Tibial nerve (tissue), 4 donors: ENCODE data around the gene DHDH. TPM values are rescaled to one million over a fixed set of nuclear protein-coding genes. Genes with fewer than 3 reads are reported as not detected.

Source experiments
- DNase-seq, 2 donors: peaks; one replicate each; pipeline ENCODE4 v3.0.0-alpha.2; 2019; ENCODE audit warnings: low spot score in 2 of 2
- H3K27ac ChIP-seq, 4 donors: fragments of 200-600 bp; sonication (generic) in 3 of 4; one replicate each; pipeline ENCODE4 v1.5.1; 2017 to 2019; ENCODE audit warnings: mild to moderate bottlenecking in 1 of 4
- H3K27me3 ChIP-seq, 2 donors: fragments of 200-600 bp; sonication (generic) in 1 of 2; one replicate each; pipeline versions ENCODE4 v1.5.1 to v1.6.0; 2017 to 2019
- H3K36me3 ChIP-seq, 3 donors: fragments of 200-600 bp; sonication (generic); one replicate each; pipeline ENCODE4 v1.5.1; 2018 to 2019
- H3K4me1 ChIP-seq, 4 donors: fragments of 200-600 bp; sonication (generic) in 3 of 4; one replicate each; pipeline ENCODE4 v1.5.1; 2017 to 2019
- H3K4me3 ChIP-seq, 4 donors: fragments of 200-600 bp; sonication (generic) in 3 of 4; one replicate each; pipeline ENCODE4 v1.5.1; 2017 to 2019; ENCODE audit warnings: mild to moderate bottlenecking in 1 of 4, moderate library complexity in 1 of 4
- H3K9me3 ChIP-seq, 4 donors: fragments of 200-600 bp; sonication (generic) in 3 of 4; one replicate each; pipeline ENCODE4 v1.5.1; 2017 to 2019
- EP300 ChIP-seq, 2 donors: sonication (generic); formaldehyde crosslinking; IDR thresholded peaks; one replicate each; pipeline ENCODE4 v1.6.1; 2017; ENCODE audit warnings: antibody characterized with exemption in 2 of 2, mild to moderate bottlenecking in 1 of 2
- POLR2A ChIP-seq, 2 donors: fragments of 450-650 bp; IDR thresholded peaks; one replicate each; pipeline ENCODE4 v1.6.1; 2017; ENCODE audit warnings: antibody characterized with exemption in 2 of 2, mild to moderate bottlenecking in 2 of 2, moderate library complexity in 2 of 2
- WGBS, 2 donors: methylation state at CpG; one replicate each; pipeline ENCODE4 v1.1.5; 2018; 5-methylcytosine and 5-hydroxymethylcytosine counted together
- total RNA-seq, 4 donors: library from RNA; depleted of rRNA; stranded (reverse); fragments of >200 nt; gene quantifications; one replicate each; pipeline ENCODE4 v1.1.0, GENCODE V29; 2016
- TF ChIP-seq, protein P1 (sequence below), 5 experiments: fragments of 200-600 bp in 3 of 5; fragments of 450-650 bp in 2 of 5; sonication (generic) in 3 of 5; IDR thresholded peaks; one replicate each; pipeline ENCODE4 v1.5.1; 2016 to 2019; ENCODE audit warnings: antibody characterized with exemption in 5 of 5, mild to moderate bottlenecking in 3 of 5, moderate library complexity in 2 of 5

DHDH gene
- total RNA-seq, 4 donors from 2014 or later, result 1.2 TPM; not detected in 3

DNA sequence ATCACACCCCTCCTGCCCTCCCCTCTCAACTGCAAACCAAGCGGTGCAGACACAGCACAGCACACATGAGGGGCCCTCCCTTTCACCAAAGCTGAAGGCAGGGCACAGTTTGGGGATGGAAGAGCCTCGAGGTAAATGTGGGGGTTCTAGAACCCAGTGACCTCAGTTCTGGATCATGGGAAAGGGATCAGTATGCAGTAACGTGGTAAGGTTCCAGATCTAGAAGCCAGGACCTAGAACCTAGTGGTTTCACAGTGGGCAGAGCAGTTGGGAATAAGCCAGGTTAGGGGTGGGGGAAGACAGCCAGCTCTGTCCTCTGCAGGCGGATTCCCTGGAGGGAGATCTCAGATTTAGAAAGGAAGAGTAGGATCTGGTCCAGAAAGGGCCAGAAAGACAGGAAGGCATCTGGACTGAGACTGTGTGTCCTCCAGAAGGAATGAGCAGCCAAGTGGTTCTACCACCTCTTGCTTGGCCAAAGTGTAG is 34.7 kb downstream of the DHDH start:
- WGBS, 2 donors, result 50 to 65% methylated on average over 4 of the region's 4 CpGs
- peaks cover 0 to 63% (median 2%) of the 10 kb centered on the region in 3 donors for H3K36me3 ChIP-seq
- DNase-seq, result no peak
- H3K4me3 ChIP-seq, result no peak overlapping the region
- TF ChIP-seq POLR2A (IDR thresholded peaks at IDR 0.05), result no peak
- TF ChIP-seq EP300 (IDR thresholded peaks at IDR 0.05), result no peak
- TF ChIP-seq, protein P1, sequence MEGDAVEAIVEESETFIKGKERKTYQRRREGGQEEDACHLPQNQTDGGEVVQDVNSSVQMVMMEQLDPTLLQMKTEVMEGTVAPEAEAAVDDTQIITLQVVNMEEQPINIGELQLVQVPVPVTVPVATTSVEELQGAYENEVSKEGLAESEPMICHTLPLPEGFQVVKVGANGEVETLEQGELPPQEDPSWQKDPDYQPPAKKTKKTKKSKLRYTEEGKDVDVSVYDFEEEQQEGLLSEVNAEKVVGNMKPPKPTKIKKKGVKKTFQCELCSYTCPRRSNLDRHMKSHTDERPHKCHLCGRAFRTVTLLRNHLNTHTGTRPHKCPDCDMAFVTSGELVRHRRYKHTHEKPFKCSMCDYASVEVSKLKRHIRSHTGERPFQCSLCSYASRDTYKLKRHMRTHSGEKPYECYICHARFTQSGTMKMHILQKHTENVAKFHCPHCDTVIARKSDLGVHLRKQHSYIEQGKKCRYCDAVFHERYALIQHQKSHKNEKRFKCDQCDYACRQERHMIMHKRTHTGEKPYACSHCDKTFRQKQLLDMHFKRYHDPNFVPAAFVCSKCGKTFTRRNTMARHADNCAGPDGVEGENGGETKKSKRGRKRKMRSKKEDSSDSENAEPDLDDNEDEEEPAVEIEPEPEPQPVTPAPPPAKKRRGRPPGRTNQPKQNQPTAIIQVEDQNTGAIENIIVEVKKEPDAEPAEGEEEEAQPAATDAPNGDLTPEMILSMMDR (IDR thresholded peaks at IDR 0.05), result no peak
- H3K4me1 ChIP-seq, result peaks cover 0 to 59% (median 33%) of the 10 kb centered on the region in 4 donors
- H3K9me3 ChIP-seq, result no peaks in the 10 kb centered on the region
- H3K27me3 ChIP-seq, result no peaks in the 10 kb centered on the region
- peak overlapping the region; percentile 2 to 97 (median 62) for H3K27ac ChIP-seq

DNA sequence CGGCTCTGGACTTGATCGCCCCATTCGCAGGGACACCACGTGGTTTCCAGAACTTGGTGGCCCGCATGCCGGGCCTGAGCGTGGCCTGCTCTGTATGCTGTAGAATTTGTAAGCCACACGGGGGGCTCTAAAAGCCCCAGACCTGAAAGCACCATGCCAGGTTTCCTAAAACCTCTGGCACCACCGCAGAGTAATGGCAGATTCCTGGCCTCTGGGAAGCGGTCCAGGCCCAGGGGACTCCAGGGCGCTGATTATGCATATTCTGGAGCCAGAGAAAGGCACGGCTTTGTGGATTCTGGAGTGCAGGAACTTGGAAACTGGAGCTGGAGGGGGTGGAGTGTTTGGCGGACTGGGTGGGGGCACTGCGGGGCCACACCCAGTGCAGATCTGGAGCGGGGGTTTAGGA is 35.3 kb downstream of the DHDH start:
- Histone ChIP-seq H3K27ac (peak overlapping the region in 1 of 4 donors; percentile 97), H3K9me3 (no peaks in the 10 kb centered on the region), H3K27me3 (no peaks in the 10 kb centered on the region), H3K36me3 (peaks cover 0 to 69% (median 2%) of the 10 kb centered on the region in 3 donors), H3K4me3 (no peak overlapping the region), H3K4me1 (peaks cover 0 to 53% (median 28%) of the 10 kb centered on the region in 4 donors)
- TF ChIP-seq EP300 (IDR thresholded peaks at IDR 0.05) (no peak), POLR2A (IDR thresholded peaks at IDR 0.05) (no peak)
- TF ChIP-seq, protein P1 (IDR thresholded peaks at IDR 0.05), result no peak
- no peak for DNase-seq
- 66 to 81% methylated on average over 8 to 13 of the region's 15 CpGs for WGBS, 2 donors

DNA sequence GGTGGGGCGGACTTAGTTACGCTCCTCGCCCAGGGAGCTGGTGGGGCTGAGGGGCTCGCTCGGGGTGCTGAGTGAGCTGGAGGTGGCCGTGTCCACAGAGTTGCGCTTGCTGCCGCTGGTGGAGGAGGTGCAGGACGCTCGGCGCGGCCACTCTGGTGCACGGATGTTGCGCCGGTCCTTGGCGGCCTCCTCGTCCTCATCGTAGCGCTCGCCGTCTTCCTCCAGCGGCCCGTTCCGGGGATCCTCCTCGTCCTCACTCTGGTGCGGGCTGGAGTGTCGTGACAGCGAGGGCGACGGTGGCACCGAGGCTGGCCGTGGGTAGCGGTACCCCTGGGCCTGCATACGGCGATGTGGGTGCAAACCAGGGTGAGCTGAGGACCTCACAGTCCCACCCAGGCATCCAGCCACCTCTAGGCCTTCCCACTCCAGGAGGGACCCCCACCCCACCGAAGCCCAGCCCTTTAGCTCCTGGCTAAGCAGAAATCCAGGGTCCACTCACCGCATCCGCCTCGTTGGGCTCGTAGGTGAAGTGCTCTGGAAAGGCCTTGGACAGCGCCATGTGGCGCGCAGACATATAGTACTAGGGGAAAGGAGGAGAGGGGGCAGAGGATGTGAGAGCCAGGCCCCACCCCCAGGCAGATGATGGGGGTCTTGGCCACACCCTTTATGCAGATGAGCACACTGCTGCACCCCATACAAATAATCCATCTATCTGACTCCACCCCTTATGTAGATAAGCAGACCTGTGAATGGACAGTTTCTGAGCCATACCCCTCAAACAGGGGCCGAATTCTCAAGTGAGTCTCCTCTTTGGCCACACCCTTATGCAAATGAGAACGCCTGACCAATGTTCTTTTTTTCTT is 36.0 kb downstream of the DHDH start:
- TF ChIP-seq, protein P1 (IDR thresholded peaks at IDR 0.05), result no peak
- TF ChIP-seq EP300 (IDR thresholded peaks at IDR 0.05), result no peak
- TF ChIP-seq POLR2A (IDR thresholded peaks at IDR 0.05), result no peak
- no peak for DNase-seq
- Histone ChIP-seq H3K36me3 (peaks cover 0 to 76% (median 2%) of the 10 kb centered on the region in 3 donors), H3K27ac (no peak overlapping the region), H3K27me3 (no peaks in the 10 kb centered on the region), H3K4me1 (peaks cover 0 to 46% (median 21%) of the 10 kb centered on the region in 4 donors), H3K4me3 (no peak overlapping the region), H3K9me3 (no peaks in the 10 kb centered on the region)
- WGBS, 2 donors, result 92% methylated on average over 45 of the region's 45 CpGs

DNA sequence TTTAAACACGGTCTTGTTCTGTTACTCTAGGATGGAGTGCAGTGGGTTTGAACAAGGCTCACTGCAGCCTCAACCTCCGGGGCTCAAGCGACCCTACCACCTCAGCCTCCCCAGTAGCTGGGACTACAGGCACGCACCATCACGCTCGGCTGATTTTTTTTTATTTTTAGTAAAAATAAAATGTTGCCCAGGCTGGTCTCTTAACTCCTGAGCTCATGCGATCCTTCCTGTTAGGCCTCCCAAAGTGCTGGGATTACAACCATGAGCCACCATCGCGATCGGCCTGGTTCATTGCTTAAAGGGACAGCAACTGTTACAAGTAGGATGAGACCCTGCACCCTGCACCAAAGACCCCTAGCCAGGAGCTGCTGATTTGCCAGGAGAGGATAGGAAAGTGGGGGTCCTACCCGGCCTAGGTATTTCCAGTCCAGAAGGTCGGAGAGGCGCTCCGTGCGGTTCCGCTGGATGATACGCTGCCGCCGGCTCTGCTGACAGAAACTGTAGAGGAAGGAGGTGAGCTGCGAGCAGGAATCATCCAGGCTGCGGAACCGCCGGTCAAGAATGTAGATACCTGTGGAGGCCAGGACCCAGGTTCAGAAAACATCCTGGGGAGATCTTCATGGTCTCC is 36.8 kb downstream of the DHDH start:
- Histone ChIP-seq H3K27ac (peak overlapping the region in 1 of 4 donors; percentile 59), H3K36me3 (peaks cover 0 to 84% (median 2%) of the 10 kb centered on the region in 3 donors), H3K4me3 (no peak overlapping the region), H3K27me3 (no peaks in the 10 kb centered on the region), H3K9me3 (no peaks in the 10 kb centered on the region), H3K4me1 (peaks cover 0 to 42% (median 18%) of the 10 kb centered on the region in 4 donors)
- no peak for DNase-seq
- TF ChIP-seq EP300 (IDR thresholded peaks at IDR 0.05) (no peak), POLR2A (IDR thresholded peaks at IDR 0.05) (no peak)
- TF ChIP-seq, protein P1 (IDR thresholded peaks at IDR 0.05), result no peak
- 83% methylated on average over 23 of the region's 23 CpGs for whole genome bisulfite sequencing, 2 donors
